HEK293 (cell line): ENCODE data around the gene FNTB.

Experiments
- CTCF ChIA-PET: fragments of 350-600 bp; formaldehyde crosslinking; extraction: SDS; loops from one replicate; lab custom pipeline; 2021; ENCODE audit warnings: antibody characterized with exemption; lab: Yijun Ruan, JAX
- POLR2A ChIA-PET: fragments of 300-600 bp; formaldehyde crosslinking; extraction: SDS; loops from one replicate; lab custom pipeline; 2020; ENCODE audit warnings: antibody characterized with exemption, inconsistent platforms; lab: Yijun Ruan, JAX
- H3K27ac ChIP-seq: fragments of 200-500 bp; sonication (Bioruptor generic); 2 replicates; pipeline ENCODE4 v1.5.1; 2014; ENCODE audit warnings: low read depth, low read length, control low read depth, inconsistent platforms; ENCODE audit errors: extremely low read depth
- H3K36me3 ChIP-seq, 2 experiments: fragments of 200-500 bp in 1 of 2; sonication (Bioruptor generic) in 1 of 2; 1 replicate in 1 of 2; 2 replicates in 1 of 2; pipeline ENCODE4 v1.5.1; 2014 to 2017; ENCODE audit warnings: inconsistent platforms in 2 of 2, low read length in 2 of 2; ENCODE audit not compliant: control insufficient read depth in 2 of 2, insufficient read depth in 1 of 2
- H3K4me1 ChIP-seq: fragments of 200-500 bp; sonication (Bioruptor generic); 2 replicates; pipeline ENCODE4 v1.5.1; 2014; ENCODE audit warnings: mild to moderate bottlenecking, low read length, inconsistent platforms; ENCODE audit not compliant: control insufficient read depth, insufficient read depth
- H3K4me3 ChIP-seq: 2 replicates; pipeline ENCODE4 v1.5.1; 2011; ENCODE audit warnings: low read depth, mild to moderate bottlenecking, control low read depth, low read length, moderate library complexity
- H3K9me3 ChIP-seq: fragments of 200-500 bp; sonication (Bioruptor generic); 2 replicates; pipeline ENCODE4 v1.5.1; 2014; ENCODE audit warnings: low read depth, low read length, inconsistent platforms; ENCODE audit not compliant: control insufficient read depth, insufficient read depth
- SP2 ChIP-seq: fragments of 450-650 bp; formaldehyde crosslinking; IDR thresholded peaks from 2 replicates; pipeline ENCODE4 v1.5.1; 2016; ENCODE audit warnings: missing biosample characterization, missing genetic modification characterization
- SP7 ChIP-seq: fragments of 450-650 bp; formaldehyde crosslinking; IDR thresholded peaks from 2 replicates; pipeline ENCODE4 v1.5.1; 2016; ENCODE audit warnings: missing biosample characterization, missing genetic modification characterization
- ZFP3 ChIP-seq: fragments of 450-650 bp; formaldehyde crosslinking; IDR thresholded peaks from 2 replicates; pipeline ENCODE4 v1.5.1; 2016; ENCODE audit warnings: low read depth, missing biosample characterization, missing genetic modification characterization
- ZNF121 ChIP-seq: fragments of 450-650 bp; formaldehyde crosslinking; IDR thresholded peaks from 2 replicates; pipeline ENCODE4 v1.5.1; 2016; ENCODE audit warnings: missing biosample characterization, missing genetic modification characterization
- ZNF16 ChIP-seq: fragments of 450-650 bp; formaldehyde crosslinking; IDR thresholded peaks from 2 replicates; pipeline ENCODE4 v1.5.1; 2016; ENCODE audit warnings: low read depth, missing biosample characterization, missing genetic modification characterization
- ZNF341 ChIP-seq: fragments of 450-650 bp; formaldehyde crosslinking; IDR thresholded peaks from 2 replicates; pipeline ENCODE4; 2016; ENCODE audit warnings: low read depth, missing biosample characterization, missing genetic modification characterization
- ZNF48 ChIP-seq: fragments of 450-650 bp; formaldehyde crosslinking; IDR thresholded peaks from 2 replicates; pipeline ENCODE4 v1.5.1; 2016; ENCODE audit warnings: missing biosample characterization, missing genetic modification characterization
- ZNF610 ChIP-seq: fragments of 450-650 bp; formaldehyde crosslinking; IDR thresholded peaks from 2 replicates; pipeline ENCODE4 v1.5.1; 2016; ENCODE audit warnings: missing biosample characterization, missing genetic modification characterization, borderline replicate concordance
- ZNF777 ChIP-seq: fragments of 450-650 bp; formaldehyde crosslinking; IDR thresholded peaks from 2 replicates; pipeline ENCODE4 v1.5.1; 2017; ENCODE audit warnings: missing biosample characterization, missing genetic modification characterization, borderline replicate concordance
- ZNF785 ChIP-seq: fragments of 450-650 bp; formaldehyde crosslinking; IDR thresholded peaks from 2 replicates; pipeline ENCODE4 v1.5.1; 2016; ENCODE audit warnings: missing biosample characterization, missing genetic modification characterization
- ZXDB ChIP-seq: fragments of 450-650 bp; formaldehyde crosslinking; IDR thresholded peaks from 2 replicates; pipeline ENCODE4 v1.5.1; 2016; ENCODE audit warnings: missing biosample characterization, missing genetic modification characterization
- TF ChIP-seq, protein P1 (sequence below): fragments of 450-650 bp; formaldehyde crosslinking; IDR thresholded peaks from 2 replicates; pipeline ENCODE4 v1.5.1; 2016; ENCODE audit warnings: missing biosample characterization, missing genetic modification characterization
- TF ChIP-seq, protein P2 (sequence below): fragments of 450-650 bp; IDR thresholded peaks from 2 replicates; pipeline ENCODE4 v1.5.1; 2018; ENCODE audit warnings: missing biosample characterization, mild to moderate bottlenecking, missing genetic modification characterization
- TF ChIP-seq, protein P3 (sequence below): fragments of 450-650 bp; formaldehyde crosslinking; IDR thresholded peaks from 2 replicates; pipeline ENCODE4 v1.5.1; 2016; ENCODE audit warnings: missing biosample characterization, missing genetic modification characterization, borderline replicate concordance
- TF ChIP-seq, protein P4 (sequence below): fragments of 450-650 bp; formaldehyde crosslinking; IDR thresholded peaks from 2 replicates; pipeline ENCODE4 v1.5.1; 2016; ENCODE audit warnings: missing biosample characterization, missing genetic modification characterization, low read depth
- TF ChIP-seq, protein P5 (sequence below): fragments of 450-650 bp; formaldehyde crosslinking; conservative IDR thresholded peaks from 2 replicates; pipeline ENCODE4 v1.5.1; 2016; ENCODE audit warnings: low read depth, missing biosample characterization, missing genetic modification characterization
- TF ChIP-seq, protein P6 (sequence below): fragments of 450-650 bp; formaldehyde crosslinking; IDR thresholded peaks from 2 replicates; pipeline ENCODE4 v1.5.1; 2016; ENCODE audit warnings: missing biosample characterization, missing genetic modification characterization

FNTB gene

DNA sequence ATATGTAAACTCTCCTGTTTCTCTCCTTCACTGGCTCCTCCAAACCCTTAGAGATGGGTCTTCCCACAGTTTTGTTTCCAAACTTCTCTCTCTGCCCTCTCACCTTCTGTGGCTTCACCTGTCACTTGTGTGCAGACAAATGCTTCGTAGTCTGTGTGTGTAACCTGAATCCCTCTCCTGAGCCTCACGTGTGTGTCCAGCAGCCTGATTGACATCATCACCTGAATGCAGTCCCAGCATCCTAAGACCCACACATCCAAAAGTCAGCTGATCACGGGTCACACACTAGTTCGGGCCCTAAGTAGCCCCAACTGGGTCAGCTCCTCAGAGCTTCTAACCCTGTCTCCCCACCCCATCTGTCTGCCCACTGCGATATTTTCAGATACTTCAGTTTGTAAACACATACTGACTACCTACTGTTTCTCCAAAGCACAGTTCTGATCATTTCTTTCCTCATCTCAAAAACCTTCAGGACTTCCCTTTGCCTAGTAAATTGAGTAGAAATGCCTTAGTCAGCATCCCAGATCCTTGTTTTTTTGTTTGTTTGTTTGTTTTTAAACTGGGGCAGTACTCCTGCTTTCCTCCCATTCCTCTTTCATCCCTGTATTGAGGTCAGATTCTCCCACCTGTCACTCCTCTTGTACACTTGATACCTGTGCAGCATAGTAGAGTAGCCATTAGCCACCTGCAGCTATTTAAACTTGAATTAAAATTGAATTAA, 23.7 kb downstream of the FNTB start (continued):
- TF ChIP-seq, protein P1, sequence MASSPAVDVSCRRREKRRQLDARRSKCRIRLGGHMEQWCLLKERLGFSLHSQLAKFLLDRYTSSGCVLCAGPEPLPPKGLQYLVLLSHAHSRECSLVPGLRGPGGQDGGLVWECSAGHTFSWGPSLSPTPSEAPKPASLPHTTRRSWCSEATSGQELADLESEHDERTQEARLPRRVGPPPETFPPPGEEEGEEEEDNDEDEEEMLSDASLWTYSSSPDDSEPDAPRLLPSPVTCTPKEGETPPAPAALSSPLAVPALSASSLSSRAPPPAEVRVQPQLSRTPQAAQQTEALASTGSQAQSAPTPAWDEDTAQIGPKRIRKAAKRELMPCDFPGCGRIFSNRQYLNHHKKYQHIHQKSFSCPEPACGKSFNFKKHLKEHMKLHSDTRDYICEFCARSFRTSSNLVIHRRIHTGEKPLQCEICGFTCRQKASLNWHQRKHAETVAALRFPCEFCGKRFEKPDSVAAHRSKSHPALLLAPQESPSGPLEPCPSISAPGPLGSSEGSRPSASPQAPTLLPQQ (tag by site-specific recombination): no peak
- TF ChIP-seq, protein P2, sequence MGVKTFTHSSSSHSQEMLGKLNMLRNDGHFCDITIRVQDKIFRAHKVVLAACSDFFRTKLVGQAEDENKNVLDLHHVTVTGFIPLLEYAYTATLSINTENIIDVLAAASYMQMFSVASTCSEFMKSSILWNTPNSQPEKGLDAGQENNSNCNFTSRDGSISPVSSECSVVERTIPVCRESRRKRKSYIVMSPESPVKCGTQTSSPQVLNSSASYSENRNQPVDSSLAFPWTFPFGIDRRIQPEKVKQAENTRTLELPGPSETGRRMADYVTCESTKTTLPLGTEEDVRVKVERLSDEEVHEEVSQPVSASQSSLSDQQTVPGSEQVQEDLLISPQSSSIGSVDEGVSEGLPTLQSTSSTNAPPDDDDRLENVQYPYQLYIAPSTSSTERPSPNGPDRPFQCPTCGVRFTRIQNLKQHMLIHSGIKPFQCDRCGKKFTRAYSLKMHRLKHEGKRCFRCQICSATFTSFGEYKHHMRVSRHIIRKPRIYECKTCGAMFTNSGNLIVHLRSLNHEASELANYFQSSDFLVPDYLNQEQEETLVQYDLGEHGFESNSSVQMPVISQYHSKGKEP (tag by site-specific recombination): no peak
- TF ChIP-seq ZNF341 (no peak), ZNF48 (tag by site-specific recombination) (no peak), ZXDB (tag by site-specific recombination) (no peak)

DNA sequence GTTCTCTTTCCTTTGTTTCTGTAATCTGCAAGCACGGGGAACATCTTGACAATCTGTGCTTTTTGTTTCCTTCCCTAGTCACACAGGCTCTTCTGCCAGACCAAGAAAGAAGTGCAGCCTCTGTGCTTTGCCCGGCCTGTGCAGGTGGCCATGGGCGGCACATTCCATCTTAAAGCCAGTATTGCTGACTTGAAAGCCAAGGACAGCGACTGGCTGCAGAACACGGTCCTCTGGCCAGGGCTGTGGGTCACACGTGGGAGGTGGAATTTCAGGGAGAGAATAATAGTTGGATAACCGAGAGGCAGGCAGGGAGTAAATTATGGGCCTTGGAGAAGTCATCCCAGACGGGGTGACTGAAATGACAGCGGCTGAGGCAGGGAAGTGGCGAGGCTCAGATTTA, 24.8 kb downstream of the FNTB start:
- ChIA-PET CTCF (interaction anchor here (1.4 to 1.9 kb wide), 2 partner anchors 25 to 26 kb away, joined by 3 to 4 read pairs; partner anchors contain the start of gene FNTB), POLR2A (no interaction called here)
- Histone ChIP-seq H3K4me1 (peaks cover 2% of the 10 kb centered on the region), H3K4me3 (no peak overlapping the region), H3K36me3 (peaks cover 0 to 42% of the 10 kb centered on the region in 2 experiments; a peak in 2 of 3 replicates), H3K9me3 (no peaks in the 10 kb centered on the region), H3K27ac (no peak overlapping the region)
- TF ChIP-seq SP7: no peak
- TF ChIP-seq ZNF121 (tag by site-specific recombination): no peak
- TF ChIP-seq ZFP3: no peak
- TF ChIP-seq, protein P3, sequence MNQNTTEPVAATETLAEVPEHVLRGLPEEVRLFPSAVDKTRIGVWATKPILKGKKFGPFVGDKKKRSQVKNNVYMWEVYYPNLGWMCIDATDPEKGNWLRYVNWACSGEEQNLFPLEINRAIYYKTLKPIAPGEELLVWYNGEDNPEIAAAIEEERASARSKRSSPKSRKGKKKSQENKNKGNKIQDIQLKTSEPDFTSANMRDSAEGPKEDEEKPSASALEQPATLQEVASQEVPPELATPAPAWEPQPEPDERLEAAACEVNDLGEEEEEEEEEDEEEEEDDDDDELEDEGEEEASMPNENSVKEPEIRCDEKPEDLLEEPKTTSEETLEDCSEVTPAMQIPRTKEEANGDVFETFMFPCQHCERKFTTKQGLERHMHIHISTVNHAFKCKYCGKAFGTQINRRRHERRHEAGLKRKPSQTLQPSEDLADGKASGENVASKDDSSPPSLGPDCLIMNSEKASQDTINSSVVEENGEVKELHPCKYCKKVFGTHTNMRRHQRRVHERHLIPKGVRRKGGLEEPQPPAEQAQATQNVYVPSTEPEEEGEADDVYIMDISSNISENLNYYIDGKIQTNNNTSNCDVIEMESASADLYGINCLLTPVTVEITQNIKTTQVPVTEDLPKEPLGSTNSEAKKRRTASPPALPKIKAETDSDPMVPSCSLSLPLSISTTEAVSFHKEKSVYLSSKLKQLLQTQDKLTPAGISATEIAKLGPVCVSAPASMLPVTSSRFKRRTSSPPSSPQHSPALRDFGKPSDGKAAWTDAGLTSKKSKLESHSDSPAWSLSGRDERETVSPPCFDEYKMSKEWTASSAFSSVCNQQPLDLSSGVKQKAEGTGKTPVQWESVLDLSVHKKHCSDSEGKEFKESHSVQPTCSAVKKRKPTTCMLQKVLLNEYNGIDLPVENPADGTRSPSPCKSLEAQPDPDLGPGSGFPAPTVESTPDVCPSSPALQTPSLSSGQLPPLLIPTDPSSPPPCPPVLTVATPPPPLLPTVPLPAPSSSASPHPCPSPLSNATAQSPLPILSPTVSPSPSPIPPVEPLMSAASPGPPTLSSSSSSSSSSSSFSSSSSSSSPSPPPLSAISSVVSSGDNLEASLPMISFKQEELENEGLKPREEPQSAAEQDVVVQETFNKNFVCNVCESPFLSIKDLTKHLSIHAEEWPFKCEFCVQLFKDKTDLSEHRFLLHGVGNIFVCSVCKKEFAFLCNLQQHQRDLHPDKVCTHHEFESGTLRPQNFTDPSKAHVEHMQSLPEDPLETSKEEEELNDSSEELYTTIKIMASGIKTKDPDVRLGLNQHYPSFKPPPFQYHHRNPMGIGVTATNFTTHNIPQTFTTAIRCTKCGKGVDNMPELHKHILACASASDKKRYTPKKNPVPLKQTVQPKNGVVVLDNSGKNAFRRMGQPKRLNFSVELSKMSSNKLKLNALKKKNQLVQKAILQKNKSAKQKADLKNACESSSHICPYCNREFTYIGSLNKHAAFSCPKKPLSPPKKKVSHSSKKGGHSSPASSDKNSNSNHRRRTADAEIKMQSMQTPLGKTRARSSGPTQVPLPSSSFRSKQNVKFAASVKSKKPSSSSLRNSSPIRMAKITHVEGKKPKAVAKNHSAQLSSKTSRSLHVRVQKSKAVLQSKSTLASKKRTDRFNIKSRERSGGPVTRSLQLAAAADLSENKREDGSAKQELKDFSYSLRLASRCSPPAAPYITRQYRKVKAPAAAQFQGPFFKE (tag by site-specific recombination): no peak
- no peak for TF ChIP-seq ZXDB (tag by site-specific recombination)
- TF ChIP-seq ZNF48 (tag by site-specific recombination): no peak
- TF ChIP-seq, protein P4, sequence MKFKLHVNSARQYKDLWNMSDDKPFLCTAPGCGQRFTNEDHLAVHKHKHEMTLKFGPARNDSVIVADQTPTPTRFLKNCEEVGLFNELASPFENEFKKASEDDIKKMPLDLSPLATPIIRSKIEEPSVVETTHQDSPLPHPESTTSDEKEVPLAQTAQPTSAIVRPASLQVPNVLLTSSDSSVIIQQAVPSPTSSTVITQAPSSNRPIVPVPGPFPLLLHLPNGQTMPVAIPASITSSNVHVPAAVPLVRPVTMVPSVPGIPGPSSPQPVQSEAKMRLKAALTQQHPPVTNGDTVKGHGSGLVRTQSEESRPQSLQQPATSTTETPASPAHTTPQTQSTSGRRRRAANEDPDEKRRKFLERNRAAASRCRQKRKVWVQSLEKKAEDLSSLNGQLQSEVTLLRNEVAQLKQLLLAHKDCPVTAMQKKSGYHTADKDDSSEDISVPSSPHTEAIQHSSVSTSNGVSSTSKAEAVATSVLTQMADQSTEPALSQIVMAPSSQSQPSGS: no peak
- no peak for TF ChIP-seq ZNF785
- TF ChIP-seq ZNF610 (tag by site-specific recombination): no peak
- no peak for TF ChIP-seq ZNF16
- no peak for TF ChIP-seq SP2
- TF ChIP-seq, protein P5, sequence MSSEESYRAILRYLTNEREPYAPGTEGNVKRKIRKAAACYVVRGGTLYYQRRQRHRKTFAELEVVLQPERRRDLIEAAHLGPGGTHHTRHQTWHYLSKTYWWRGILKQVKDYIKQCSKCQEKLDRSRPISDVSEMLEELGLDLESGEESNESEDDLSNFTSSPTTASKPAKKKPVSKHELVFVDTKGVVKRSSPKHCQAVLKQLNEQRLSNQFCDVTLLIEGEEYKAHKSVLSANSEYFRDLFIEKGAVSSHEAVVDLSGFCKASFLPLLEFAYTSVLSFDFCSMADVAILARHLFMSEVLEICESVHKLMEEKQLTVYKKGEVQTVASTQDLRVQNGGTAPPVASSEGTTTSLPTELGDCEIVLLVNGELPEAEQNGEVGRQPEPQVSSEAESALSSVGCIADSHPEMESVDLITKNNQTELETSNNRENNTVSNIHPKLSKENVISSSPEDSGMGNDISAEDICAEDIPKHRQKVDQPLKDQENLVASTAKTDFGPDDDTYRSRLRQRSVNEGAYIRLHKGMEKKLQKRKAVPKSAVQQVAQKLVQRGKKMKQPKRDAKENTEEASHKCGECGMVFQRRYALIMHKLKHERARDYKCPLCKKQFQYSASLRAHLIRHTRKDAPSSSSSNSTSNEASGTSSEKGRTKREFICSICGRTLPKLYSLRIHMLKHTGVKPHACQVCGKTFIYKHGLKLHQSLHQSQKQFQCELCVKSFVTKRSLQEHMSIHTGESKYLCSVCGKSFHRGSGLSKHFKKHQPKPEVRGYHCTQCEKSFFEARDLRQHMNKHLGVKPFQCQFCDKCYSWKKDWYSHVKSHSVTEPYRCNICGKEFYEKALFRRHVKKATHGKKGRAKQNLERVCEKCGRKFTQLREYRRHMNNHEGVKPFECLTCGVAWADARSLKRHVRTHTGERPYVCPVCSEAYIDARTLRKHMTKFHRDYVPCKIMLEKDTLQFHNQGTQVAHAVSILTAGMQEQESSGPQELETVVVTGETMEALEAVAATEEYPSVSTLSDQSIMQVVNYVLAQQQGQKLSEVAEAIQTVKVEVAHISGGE: no peak
- TF ChIP-seq, protein P6, sequence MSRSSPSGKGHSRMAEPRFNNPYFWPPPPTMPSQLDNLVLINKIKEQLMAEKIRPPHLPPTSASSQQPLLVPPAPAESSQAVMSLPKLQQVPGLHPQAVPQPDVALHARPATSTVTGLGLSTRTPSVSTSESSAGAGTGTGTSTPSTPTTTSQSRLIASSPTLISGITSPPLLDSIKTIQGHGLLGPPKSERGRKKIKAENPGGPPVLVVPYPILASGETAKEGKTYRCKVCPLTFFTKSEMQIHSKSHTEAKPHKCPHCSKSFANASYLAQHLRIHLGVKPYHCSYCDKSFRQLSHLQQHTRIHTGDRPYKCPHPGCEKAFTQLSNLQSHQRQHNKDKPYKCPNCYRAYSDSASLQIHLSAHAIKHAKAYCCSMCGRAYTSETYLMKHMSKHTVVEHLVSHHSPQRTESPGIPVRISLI (tag by site-specific recombination): no peak
- TF ChIP-seq ZNF777 (tag by site-specific recombination): no peak
